Endothelial cell of umbilical vein (primary cell): ENCODE results near the gene TFF1. TPM values are rescaled to one million over a fixed set of nuclear protein-coding genes. Genes with fewer than 3 reads are reported as not detected.

ENCODE experiments used
- BruUV-seq: library from RNA; stranded (reverse); fragments of 400-500 nt; replicated peaks from 2 replicates; lab custom pipeline; 2021; lab: Mats Ljungman, UMichigan
- CTCF ChIA-PET: fragments of 300-600, 350-600 bp; sonication (Branson Sonifier 250); formaldehyde crosslinking; loops from one replicate; lab custom pipeline; 2021; ENCODE audit warnings: antibody characterized with exemption, inconsistent platforms; lab: Charles Lee
- POLR2A ChIA-PET: fragments of 300-600, 350-600 bp; sonication (Branson Sonifier 250); formaldehyde crosslinking; loops from one replicate; lab custom pipeline; 2021; ENCODE audit warnings: antibody characterized with exemption, inconsistent platforms; lab: Charles Lee
- DNase-seq: peaks from one replicate; pipeline ENCODE4 v3.0.0-alpha.2; 2011; ENCODE audit warnings: low read depth, low spot score
- FAIRE-seq: peaks from 2 replicates; lab custom pipeline; 2011; peaks lifted over from hg19 to GRCh38; lab: Jason Lieb, UNC
- H2AFZ ChIP-seq: 2 replicates; pipeline ENCODE4 v1.6.0; 2012; ENCODE audit warnings: low read depth, low read length, control low read depth, inconsistent platforms
- H3K27ac ChIP-seq: 2 replicates; pipeline ENCODE4 v1.5.1; 2011; ENCODE audit warnings: low read depth, mild to moderate bottlenecking, control low read depth, low read length, moderate library complexity; ENCODE audit not compliant: insufficient read depth
- H3K27me3 ChIP-seq, 2 experiments: 2 replicates each; pipeline versions ENCODE4 v1.6.0 to v1.6.1; 2011; ENCODE audit warnings: low read length in 2 of 2, mixed read lengths in 1 of 2; ENCODE audit not compliant: control insufficient read depth in 2 of 2, insufficient read depth in 2 of 2
- H3K36me3 ChIP-seq, 2 experiments: 2 replicates in 1 of 2; 3 replicates in 1 of 2; pipeline ENCODE4 v1.5.1; 2011; ENCODE audit warnings: low read length in 2 of 2, mild to moderate bottlenecking in 1 of 2, moderate library complexity in 1 of 2; ENCODE audit not compliant: control insufficient read depth in 2 of 2, insufficient read depth in 2 of 2; ENCODE audit errors: extremely low read depth in 1 of 2
- H3K4me1 ChIP-seq: 3 replicates; pipeline ENCODE4 v1.5.1; 2011; ENCODE audit warnings: mild to moderate bottlenecking, low read length; ENCODE audit not compliant: control insufficient read depth, insufficient read depth; ENCODE audit errors: extremely low read depth
- H3K4me2 ChIP-seq: 2 replicates; pipeline ENCODE4 v1.6.1; 2011; ENCODE audit warnings: low read length, control low read depth, mixed read lengths; ENCODE audit not compliant: insufficient read depth
- H3K4me3 ChIP-seq, 3 experiments: fragments of 200-600 bp in 1 of 3; sonication (generic), shearing (Covaris generic) in 1 of 3; replicated peaks in 1 of 3; 2 replicates each; pipeline ENCODE4 v1.5.1; 2011 to 2016; ENCODE audit warnings: control low read depth in 3 of 3, low read length in 3 of 3, mild to moderate bottlenecking in 2 of 3, inconsistent platforms in 1 of 3, low read depth in 1 of 3, moderate library complexity in 1 of 3; ENCODE audit not compliant: insufficient read depth in 1 of 3
- H3K79me2 ChIP-seq: 2 replicates; pipeline ENCODE4 v1.6.0; 2012; ENCODE audit warnings: low read length, inconsistent platforms; ENCODE audit not compliant: control insufficient read depth, insufficient read depth
- H3K9ac ChIP-seq: replicated peaks from 2 replicates; pipeline ENCODE3; 2011; ENCODE audit warnings: low read length, control low read depth; ENCODE audit not compliant: insufficient read depth; ENCODE audit errors: extremely low read depth
- H3K9me1 ChIP-seq: replicated peaks from 3 replicates; pipeline ENCODE4 v1.6.0; 2011; ENCODE audit warnings: mild to moderate bottlenecking, low read length; ENCODE audit not compliant: control insufficient read depth, insufficient read depth; ENCODE audit errors: extremely low read depth
- H3K9me3 ChIP-seq: replicated peaks from 2 replicates; pipeline ENCODE4 v1.5.1; 2012; ENCODE audit warnings: low read length, inconsistent platforms; ENCODE audit not compliant: control insufficient read depth, insufficient read depth
- H4K20me1 ChIP-seq: replicated peaks from 2 replicates; pipeline ENCODE3; 2011; ENCODE audit warnings: mild to moderate bottlenecking, low read length; ENCODE audit not compliant: control insufficient read depth, insufficient read depth; ENCODE audit errors: extremely low read depth
- FOS ChIP-seq: IDR thresholded peaks from 2 replicates; pipeline ENCODE4 v1.6.1; 2011; ENCODE audit warnings: mild to moderate bottlenecking, low read length, moderate library complexity, borderline replicate concordance; ENCODE audit not compliant: insufficient read depth
- GATA2 ChIP-seq: IDR thresholded peaks from 2 replicates; pipeline ENCODE4 v1.7.0; 2011; ENCODE audit warnings: low read depth, mild to moderate bottlenecking, moderate library complexity, mixed read lengths, low read length; ENCODE audit not compliant: insufficient read length, insufficient read depth
- JUN ChIP-seq: IDR thresholded peaks from 2 replicates; pipeline ENCODE4 v1.6.1; 2011; ENCODE audit warnings: borderline replicate concordance, low read depth; ENCODE audit not compliant: insufficient read length, insufficient read depth
- POLR2AphosphoS5 ChIP-seq: IDR thresholded peaks from 2 replicates; pipeline ENCODE4 v1.6.1; 2012; ENCODE audit warnings: low read depth, mild to moderate bottlenecking, control low read depth, low read length, moderate library complexity; ENCODE audit not compliant: insufficient read depth
- dilution Hi-C: fragments of 300-500 bp; cut with MboI; formaldehyde crosslinking; loops from one replicate; pipeline ENCODE4 v1.15.0; 2019; ENCODE audit warnings: low sequenced_read_pairs; ENCODE audit not compliant: extremely low pct_ligation_motif_present
- intact Hi-C: fragments of 100-400 bp; cut with micrococcal nuclease; formaldehyde crosslinking; loops from one replicate; pipeline ENCODE4 v1.10.0; 2022
- polyA plus RNA-seq, 4 experiments: library from polyadenylated mRNA; depleted of rRNA in 3 of 4; stranded (reverse) in 3 of 4; unstranded in 1 of 4; fragments of >200 nt; gene quantifications; 2 replicates each; pipeline versions ENCODE4 v1.2.1 to v1.2.3, GENCODE V29; 2011 to 2012; ENCODE audit warnings: missing spikeins in 1 of 4
- total RNA-seq: library from RNA; stranded (reverse); gene quantifications from 2 replicates; pipeline ENCODE4 v1.2.3, GENCODE V29; 2021
- TF ChIP-seq, protein P1 (sequence below), 2 donors: IDR thresholded peaks; 1 replicate in 1 of 2; 2 replicates in 1 of 2; pipeline ENCODE4 v1.5.1; 2011; ENCODE audit warnings: low read length in 2 of 2, mild to moderate bottlenecking in 2 of 2, moderate library complexity in 2 of 2, control low read depth in 1 of 2, inconsistent platforms in 1 of 2, low read depth in 1 of 2; ENCODE audit not compliant: insufficient read depth in 1 of 2; ENCODE audit errors: extremely low read depth in 1 of 2

The TFF1 gene
- total and polyA plus RNA-seq, 2 donors (not counting 3 experiments of a cell fraction or from before 2014, with no cell fraction given), result not detected

GRCh38 chr21:42315296-42315891 lies 50.9 kb downstream of the TFF1 start, which contains the start of gene TFF3:
Gene TFF3, minus strand, starts transcription at chr21:42315409. Its CDS starts 35 bp downstream, at chr21:42315374.
- Histone ChIP-seq H3K4me2 (no peak within 1 kb of the TSS), H3K79me2 (no peaks in the 10 kb centered on the region), H3K36me3 (no peaks in the 10 kb centered on the region), H3K9ac (no peak within 1 kb of the TSS), H3K9me3 (no peaks in the 10 kb centered on the region), H3K27me3 (peaks cover 2 to 6% of the 10 kb centered on the region in 2 experiments), H3K27ac (no peak within 1 kb of the TSS), H3K9me1 (no peaks in the 10 kb centered on the region), H3K4me1 (no peaks in the 10 kb centered on the region), H3K4me3 (no peak within 1 kb of the TSS), H2AFZ (peak within 1 kb of the TSS; percentile 16), H4K20me1 (no peaks in the 10 kb centered on the region)
- BruUV-seq, result no TSS peak
- CTCF ChIA-PET, result interaction anchor here (1.0 to 1.4 kb wide), 3 partner anchors 14 to 170 kb away, joined by 3 read pairs; no protein-coding TSS in a partner anchor
- no peak for FAIRE-seq
- DNase-seq, result no peak
- intact Hi-C loops, result no loop called here
- dilution Hi-C loops, result no loop called here
- POLR2A ChIA-PET, result no interaction called here
- TF ChIP-seq JUN (no peak), GATA2 (no peak)

GRCh38 chr21:42314616-42315295 lies 51.6 kb downstream of the TFF1 start:
- BruUV-seq, result no TSS peak
- H3K9ac ChIP-seq, result no peak overlapping the region
- H3K4me2 ChIP-seq, result no peak overlapping the region
- POLR2A ChIA-PET, result no interaction called here
- no peaks in the 10 kb centered on the region for H3K9me3 ChIP-seq
- FAIRE-seq, result no peak
- intact Hi-C loops, result no loop called here
- H2AFZ ChIP-seq, result no peak overlapping the region
- H3K4me3 ChIP-seq, result no peak overlapping the region
- CTCF ChIA-PET, result interaction anchor here (1.0 to 1.4 kb wide), 3 partner anchors 91 to 169 kb away, joined by 3 read pairs; no protein-coding TSS in a partner anchor
- dilution Hi-C loops, result no loop called here
- TF ChIP-seq FOS (no peak), GATA2 (no peak), POLR2AphosphoS5 (no peak)
- TF ChIP-seq, protein P1, sequence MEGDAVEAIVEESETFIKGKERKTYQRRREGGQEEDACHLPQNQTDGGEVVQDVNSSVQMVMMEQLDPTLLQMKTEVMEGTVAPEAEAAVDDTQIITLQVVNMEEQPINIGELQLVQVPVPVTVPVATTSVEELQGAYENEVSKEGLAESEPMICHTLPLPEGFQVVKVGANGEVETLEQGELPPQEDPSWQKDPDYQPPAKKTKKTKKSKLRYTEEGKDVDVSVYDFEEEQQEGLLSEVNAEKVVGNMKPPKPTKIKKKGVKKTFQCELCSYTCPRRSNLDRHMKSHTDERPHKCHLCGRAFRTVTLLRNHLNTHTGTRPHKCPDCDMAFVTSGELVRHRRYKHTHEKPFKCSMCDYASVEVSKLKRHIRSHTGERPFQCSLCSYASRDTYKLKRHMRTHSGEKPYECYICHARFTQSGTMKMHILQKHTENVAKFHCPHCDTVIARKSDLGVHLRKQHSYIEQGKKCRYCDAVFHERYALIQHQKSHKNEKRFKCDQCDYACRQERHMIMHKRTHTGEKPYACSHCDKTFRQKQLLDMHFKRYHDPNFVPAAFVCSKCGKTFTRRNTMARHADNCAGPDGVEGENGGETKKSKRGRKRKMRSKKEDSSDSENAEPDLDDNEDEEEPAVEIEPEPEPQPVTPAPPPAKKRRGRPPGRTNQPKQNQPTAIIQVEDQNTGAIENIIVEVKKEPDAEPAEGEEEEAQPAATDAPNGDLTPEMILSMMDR (IDR thresholded peaks at IDR 0.05; ENCODE audit: extremely low read depth in 1 of 2, insufficient read depth in 1 of 2, low read depth in 1 of 2, low read length in 2 of 2), result no peak
- H3K79me2 ChIP-seq, result no peaks in the 10 kb centered on the region
- no peak overlapping the region for H3K27ac ChIP-seq
- DNase-seq, result no peak
- no peaks in the 10 kb centered on the region for H3K36me3 ChIP-seq
- peaks cover 2 to 6% of the 10 kb centered on the region in 2 experiments for H3K27me3 ChIP-seq
- no peaks in the 10 kb centered on the region for H3K9me1 ChIP-seq
- H4K20me1 ChIP-seq, result no peaks in the 10 kb centered on the region
- H3K4me1 ChIP-seq, result no peaks in the 10 kb centered on the region
